HG03521 (cell line): ENCODE measurements around the gene ZC3H11A.

Experiments
- ATAC-seq: cut with Tn5 transposase; IDR thresholded peaks from one replicate; pipeline ENCODE4 v1.9.1; 2021; ENCODE audit warnings: mild to moderate bottlenecking, moderate library complexity; ENCODE audit not compliant: unreplicated experiment

ZC3H11A gene

DNA sequence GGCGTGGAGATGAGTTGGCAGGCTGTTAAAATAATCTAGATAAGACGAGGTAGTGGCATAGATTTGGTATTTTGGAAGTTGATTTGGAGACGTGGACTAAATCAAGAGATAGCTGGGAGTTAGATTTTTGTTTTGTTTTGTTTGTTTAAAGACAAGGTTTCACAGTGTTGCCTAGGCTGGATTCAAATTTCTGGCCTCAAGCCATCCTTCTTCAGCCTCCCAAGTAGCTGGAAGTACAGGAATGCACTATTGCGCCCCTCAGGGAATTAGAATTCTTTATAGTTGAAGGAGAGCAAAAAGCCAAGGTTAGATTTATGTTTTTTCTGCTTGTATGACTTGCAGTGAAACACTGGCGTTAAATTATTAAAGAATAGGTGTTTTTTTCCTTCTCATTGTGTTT lies 43.7 kb downstream of the ZC3H11A start:
- no peak for ATAC-seq

DNA sequence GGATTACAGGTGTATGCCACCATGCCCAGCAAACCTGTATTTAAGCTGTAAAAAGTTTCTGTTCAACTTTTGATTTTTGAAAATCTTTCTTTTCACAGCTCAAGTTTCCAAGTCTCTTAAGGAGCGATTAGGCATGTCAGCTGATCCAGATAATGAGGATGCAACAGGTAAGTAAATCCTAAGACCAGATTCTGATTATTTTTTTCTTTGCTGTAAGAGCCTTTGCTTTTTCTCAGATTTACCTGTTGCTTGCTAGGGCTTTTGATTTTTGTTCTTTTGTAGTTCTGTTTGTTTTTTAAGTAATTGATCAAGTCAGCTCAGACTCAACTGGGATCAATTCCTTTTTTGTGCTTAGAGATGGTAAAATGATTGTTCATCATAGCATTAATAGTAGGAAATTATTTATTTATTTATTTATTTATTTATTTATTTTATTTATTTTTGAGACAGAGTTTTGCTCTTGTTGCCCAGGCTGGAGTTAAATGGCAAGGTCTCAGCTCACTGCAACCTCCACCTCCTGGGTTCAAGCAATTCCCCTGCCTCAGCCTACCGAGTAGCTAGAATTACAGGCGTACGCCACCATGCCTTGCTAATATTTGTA lies 44.9 kb downstream of the ZC3H11A start:
- no peak for ATAC-seq

DNA sequence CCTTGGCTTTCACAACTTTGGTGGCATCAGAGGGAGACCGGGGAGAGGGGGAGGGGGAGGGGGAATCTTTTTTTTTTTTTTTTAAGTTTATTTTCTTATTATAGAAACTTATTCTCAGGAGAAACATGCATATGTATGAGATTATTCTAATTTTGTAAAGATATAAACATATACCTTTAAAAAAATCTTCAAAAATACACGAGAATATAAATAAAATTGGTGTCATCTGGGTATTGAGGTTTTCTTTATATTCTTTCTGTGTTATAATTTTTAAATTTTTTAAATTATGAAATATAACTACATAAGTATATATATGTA lies 47.1 kb downstream of the ZC3H11A start:
- ATAC-seq, result no peak

DNA sequence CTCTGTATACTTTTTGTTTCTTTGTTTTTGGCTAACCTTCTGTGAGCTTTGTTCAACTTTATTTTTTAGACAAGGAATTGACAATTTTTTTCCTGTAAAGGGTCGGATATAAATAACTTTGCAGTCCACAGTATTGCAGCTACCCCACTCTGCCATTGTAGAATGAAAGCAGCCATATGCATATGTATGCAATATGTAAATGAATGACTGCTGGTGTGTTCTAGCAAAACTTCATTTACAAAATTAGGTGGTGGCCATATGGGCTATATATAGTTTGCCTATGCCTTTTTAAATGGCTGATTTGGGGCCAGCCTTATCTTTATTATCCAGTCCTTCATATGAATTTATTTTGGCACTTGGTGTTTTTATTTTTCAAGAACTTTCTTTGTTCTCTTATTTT lies 48.0 kb downstream of the ZC3H11A start:
- ATAC-seq, result no peak
